Activated naive CD8-positive, alpha-beta T cell treated with anti-CD3 and anti-CD28 coated beads for 36 hours (primary cell): Measurements from ENCODE around the gene DPEP1. TPM values are rescaled to one million over a fixed set of nuclear protein-coding genes. Genes with fewer than 3 reads are reported as not detected.
A peak's percentile ranks its signal among the peaks of the same experiment; 100 is the strongest.
"Not testable (repeated sequence)": the region's sequence is repeated elsewhere in the genome, so short reads cannot be mapped to it uniquely, and the experiment has no call there.

Source experiments
- DNase-seq: peaks from one replicate; pipeline ENCODE4 v3.0.0; 2021
- H3K27ac Mint-ChIP-seq: one replicate; pipeline ENCODE4 v1.8.0; 2022; ENCODE audit warnings: mild to moderate bottlenecking, moderate library complexity, mixed read lengths
- H3K27me3 Mint-ChIP-seq: one replicate; pipeline ENCODE4 v1.8.0; 2022; ENCODE audit warnings: mild to moderate bottlenecking, mixed read lengths
- H3K36me3 Mint-ChIP-seq: one replicate; pipeline ENCODE4 v1.8.0; 2021; ENCODE audit warnings: mild to moderate bottlenecking, mixed read lengths
- H3K4me1 Mint-ChIP-seq: one replicate; pipeline ENCODE4 v1.8.0; 2021; ENCODE audit warnings: mixed read lengths
- H3K4me3 Mint-ChIP-seq: one replicate; pipeline ENCODE4 v1.8.0; 2022; ENCODE audit warnings: mild to moderate bottlenecking, moderate library complexity, mixed read lengths
- H3K9me3 Mint-ChIP-seq: one replicate; pipeline ENCODE4 v1.8.0; 2022; ENCODE audit warnings: mixed read lengths
- total RNA-seq, 2 experiments: library from RNA; stranded (reverse); gene quantifications; one replicate each; pipeline ENCODE4 v1.2.3, GENCODE V29; 2021

The DPEP1 gene
- total RNA-seq = under 1 TPM in 1 of 2 experiments, not detected in 1; 0.16 TPM

GRCh38 chr16:89613231-89613953 lies at the start of gene DPEP1:
Gene DPEP1 (plus strand): TSS chr16:89613642. CDS start chr16:89630411, 16,769 bp downstream.
- Mint-ChIP-seq H3K4me1 (peaks cover 9% of the 10 kb centered on the region), H3K9me3 (peaks cover 3% of the 10 kb centered on the region), H3K27ac (no peak within 1 kb of the TSS), H3K27me3 (peaks cover 4% of the 10 kb centered on the region), H3K4me3 (no peak within 1 kb of the TSS), H3K36me3 (no peaks in the 10 kb centered on the region)
- no peak for DNase-seq

- Mint-ChIP-seq H3K36me3 (peaks cover 43% of the 10 kb centered on the region), H3K4me1 (peaks cover 41% of the 10 kb centered on the region), H3K9me3 (no peaks in the 10 kb centered on the region), H3K4me3 (peak overlapping the region; percentile 97), H3K27ac (peak overlapping the region; percentile 93), H3K27me3 (no peaks in the 10 kb centered on the region)
- no peak for DNase-seq
Measured at GRCh38 chr16:89564476-89565255, 48.8 kb upstream of the DPEP1 start.

GRCh38 chr16:89565256-89565505 lies 48.3 kb upstream of the DPEP1 start:
- Mint-ChIP-seq H3K27me3 (no peaks in the 10 kb centered on the region), H3K4me3 (peak overlapping the region; percentile 97), H3K36me3 (peaks cover 39% of the 10 kb centered on the region), H3K9me3 (no peaks in the 10 kb centered on the region), H3K4me1 (peaks cover 40% of the 10 kb centered on the region), H3K27ac (peak overlapping the region; percentile 93)
- DNase-seq = no peak

GRCh38 chr16:89565506-89566372 lies 47.7 kb upstream of the DPEP1 start:
- peak overlapping the region; percentile 97 for H3K4me3 Mint-ChIP-seq
- peaks cover 40% of the 10 kb centered on the region for H3K4me1 Mint-ChIP-seq
- peak overlapping the region; percentile 93 for H3K27ac Mint-ChIP-seq
- no peaks in the 10 kb centered on the region for H3K27me3 Mint-ChIP-seq
- H3K9me3 Mint-ChIP-seq = no peaks in the 10 kb centered on the region
- DNase-seq = peak; percentile 69
- peaks cover 39% of the 10 kb centered on the region for H3K36me3 Mint-ChIP-seq

GRCh38 chr16:89567656-89568594 lies 45.5 kb upstream of the DPEP1 start:
- DNase-seq = no peak
- peaks cover 34% of the 10 kb centered on the region for H3K4me1 Mint-ChIP-seq
- no peak overlapping the region for H3K4me3 Mint-ChIP-seq
- H3K27ac Mint-ChIP-seq = no peak overlapping the region
- H3K9me3 Mint-ChIP-seq = no peaks in the 10 kb centered on the region
- H3K36me3 Mint-ChIP-seq = peaks cover 21% of the 10 kb centered on the region
- peaks cover 12% of the 10 kb centered on the region for H3K27me3 Mint-ChIP-seq

- no peaks in the 10 kb centered on the region for H3K9me3 Mint-ChIP-seq
- H3K27me3 Mint-ChIP-seq = peaks cover 24% of the 10 kb centered on the region
- DNase-seq = no peak
- H3K4me3 Mint-ChIP-seq = no peak overlapping the region
- peaks cover 3% of the 10 kb centered on the region for H3K36me3 Mint-ChIP-seq
- H3K27ac Mint-ChIP-seq = no peak overlapping the region
- H3K4me1 Mint-ChIP-seq = peaks cover 18% of the 10 kb centered on the region
Measured at GRCh38 chr16:89569506-89570341, 43.7 kb upstream of the DPEP1 start.

GRCh38 chr16:89570342-89570923 lies 43.0 kb upstream of the DPEP1 start:
- Mint-ChIP-seq H3K9me3 (no peaks in the 10 kb centered on the region), H3K4me3 (no peak overlapping the region), H3K36me3 (no peaks in the 10 kb centered on the region), H3K27me3 (peaks cover 24% of the 10 kb centered on the region), H3K27ac (no peak overlapping the region), H3K4me1 (peaks cover 12% of the 10 kb centered on the region)
- DNase-seq = no peak

GRCh38 chr16:89570983-89571598 lies 42.4 kb upstream of the DPEP1 start:
- not testable (repeated sequence) for H3K4me3 Mint-ChIP-seq, H3K27ac Mint-ChIP-seq, H3K9me3 Mint-ChIP-seq, H3K36me3 Mint-ChIP-seq, DNase-seq, H3K4me1 Mint-ChIP-seq
- peaks cover 24% of the 10 kb centered on the region for H3K27me3 Mint-ChIP-seq

- no peak for DNase-seq
- peaks cover 6% of the 10 kb centered on the region for H3K4me1 Mint-ChIP-seq
- no peaks in the 10 kb centered on the region for H3K9me3 Mint-ChIP-seq
- no peak overlapping the region for H3K4me3 Mint-ChIP-seq
- H3K27me3 Mint-ChIP-seq = peaks cover 24% of the 10 kb centered on the region
- no peaks in the 10 kb centered on the region for H3K36me3 Mint-ChIP-seq
- H3K27ac Mint-ChIP-seq = no peak overlapping the region
Measured at GRCh38 chr16:89571636-89572035, 41.8 kb upstream of the DPEP1 start.

GRCh38 chr16:89572073-89572484 lies 41.4 kb upstream of the DPEP1 start:
- Mint-ChIP-seq H3K4me1 (peaks cover 6% of the 10 kb centered on the region), H3K27ac (no peak overlapping the region), H3K9me3 (no peaks in the 10 kb centered on the region), H3K4me3 (no peak overlapping the region), H3K36me3 (no peaks in the 10 kb centered on the region), H3K27me3 (peaks cover 25% of the 10 kb centered on the region)
- DNase-seq = no peak

- H3K27me3 Mint-ChIP-seq = peaks cover 29% of the 10 kb centered on the region
- H3K27ac Mint-ChIP-seq = no peak overlapping the region
- H3K4me1 Mint-ChIP-seq = peaks cover 8% of the 10 kb centered on the region
- no peaks in the 10 kb centered on the region for H3K36me3 Mint-ChIP-seq
- no peaks in the 10 kb centered on the region for H3K9me3 Mint-ChIP-seq
- DNase-seq = no peak
- H3K4me3 Mint-ChIP-seq = no peak overlapping the region
Measured at GRCh38 chr16:89572485-89573205, 40.8 kb upstream of the DPEP1 start.

GRCh38 chr16:89573826-89574680 lies 39.4 kb upstream of the DPEP1 start:
- Mint-ChIP-seq H3K4me3 (no peak overlapping the region), H3K36me3 (no peaks in the 10 kb centered on the region), H3K9me3 (no peaks in the 10 kb centered on the region), H3K4me1 (peaks cover 8% of the 10 kb centered on the region), H3K27ac (no peak overlapping the region), H3K27me3 (peaks cover 33% of the 10 kb centered on the region)
- no peak for DNase-seq
